ENCODE results near the gene PCDH9.

PCDH9 gene

DNA sequence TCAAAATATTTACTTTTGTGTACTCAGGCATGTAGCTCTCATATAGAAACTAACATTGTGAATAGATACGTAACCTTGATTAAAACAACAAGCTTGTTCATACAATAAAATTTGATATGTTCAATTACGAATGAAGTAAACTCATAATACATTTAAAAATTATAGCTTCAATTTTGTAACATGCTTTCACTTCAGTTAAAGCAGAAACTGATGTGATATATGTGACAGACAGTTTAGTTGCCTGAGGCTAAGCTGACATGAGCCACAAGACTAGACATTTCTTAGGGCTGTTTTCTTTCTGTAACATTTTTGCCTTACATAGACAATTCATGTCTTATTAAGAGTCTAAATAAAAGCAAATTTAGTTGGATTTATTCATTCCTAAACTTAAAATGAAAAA lies 526.0 kb downstream of the PCDH9 start:
- no peak for DNase-seq

GRCh38 chr13:66703597-66703996 lies 526.5 kb downstream of the PCDH9 start:
- no peak for DNase-seq

DNA sequence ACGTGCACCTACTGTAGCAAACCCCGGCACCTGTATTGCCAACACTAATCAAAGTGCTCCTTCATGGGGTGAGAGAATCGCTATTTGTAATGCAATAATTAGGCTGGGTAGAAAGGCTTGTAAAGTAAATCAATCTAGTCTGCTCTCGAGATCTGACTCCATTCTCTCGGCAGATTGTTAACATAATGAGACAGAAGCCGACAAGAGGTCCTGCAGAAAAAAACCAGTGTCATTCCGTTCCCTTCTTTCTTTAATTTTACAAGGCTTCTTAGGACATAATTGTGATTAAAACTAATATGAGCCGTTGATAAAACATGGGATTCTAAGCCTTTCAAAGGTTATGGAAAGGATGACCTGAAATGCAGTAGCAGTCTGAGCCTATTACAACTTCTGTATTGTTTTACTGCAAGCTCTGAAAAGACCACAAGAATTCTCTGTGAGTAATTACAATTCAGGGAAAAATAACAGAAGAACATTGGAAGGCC lies 530.0 kb downstream of the PCDH9 start:
- no peak for DNase-seq

DNA sequence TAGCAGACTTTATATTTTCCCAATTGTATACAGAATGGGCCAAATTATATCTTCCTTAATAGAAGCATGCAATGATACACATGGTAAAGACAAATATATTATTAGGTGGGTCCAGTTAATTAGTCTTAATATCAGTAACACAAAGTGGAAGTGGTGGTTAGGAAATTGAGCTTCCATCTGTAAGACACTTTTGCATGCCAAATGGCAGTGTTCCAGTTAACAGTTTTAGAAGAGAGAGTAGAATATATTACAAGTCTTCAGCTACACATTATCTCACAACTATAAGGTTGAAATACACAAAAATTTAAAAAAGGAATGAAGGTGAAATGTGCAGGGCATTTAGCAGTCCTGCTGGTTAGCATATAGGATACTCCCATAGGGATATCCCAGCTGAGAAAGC lies 536.5 kb downstream of the PCDH9 start:
- DNase-seq, result no peak

GRCh38 chr13:66691149-66691548 lies 539.0 kb downstream of the PCDH9 start:
- DNase-seq, result no peak

GRCh38 chr13:66689628-66690027 lies 540.5 kb downstream of the PCDH9 start:
- peak; percentile 15 to 57 for DNase-seq

- peak in 1 of 2 experiments; percentile 44 for DNase-seq
Measured at GRCh38 chr13:66689037-66689619, 541.0 kb downstream of the PCDH9 start.

GRCh38 chr13:66681403-66681802 lies 548.7 kb downstream of the PCDH9 start:
- DNase-seq, result no peak

DNA sequence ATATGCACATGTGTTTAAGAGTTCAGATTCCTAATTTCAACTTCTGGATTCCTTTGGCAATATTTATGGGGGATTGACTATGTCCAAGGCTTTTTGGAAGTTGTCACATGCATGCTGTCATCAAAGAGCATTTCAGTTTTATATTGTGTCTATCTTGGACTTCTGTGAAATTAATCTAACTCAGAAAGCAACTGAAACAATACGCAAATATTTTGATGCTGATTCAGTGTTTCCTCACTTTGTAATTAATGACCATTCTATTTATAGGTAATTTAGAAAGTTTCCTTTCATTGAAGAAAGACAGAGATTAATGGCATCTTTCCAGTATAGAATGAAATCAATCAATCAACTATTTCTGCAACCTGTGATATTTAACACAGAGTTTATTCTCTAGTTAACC lies 550.1 kb downstream of the PCDH9 start:
- no peak for DNase-seq

DNA sequence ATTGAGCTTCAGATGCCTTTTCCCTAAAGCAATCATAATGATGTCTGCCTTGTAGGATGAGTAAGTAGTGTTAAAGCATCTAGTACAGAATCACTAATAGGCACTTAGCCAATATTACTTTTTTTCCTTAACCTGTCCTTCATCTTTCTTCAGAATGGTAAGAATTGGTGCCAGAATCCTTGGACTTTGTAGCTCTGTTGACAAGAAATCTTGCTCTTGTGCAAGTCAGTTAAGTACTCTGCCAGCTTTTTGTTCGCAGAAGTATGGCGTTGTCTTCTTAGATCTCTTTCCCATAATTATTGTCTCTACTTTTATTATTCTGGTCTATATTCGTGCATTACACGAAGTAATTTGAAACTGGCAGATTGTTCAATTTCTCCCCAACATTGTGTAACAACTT lies 554.5 kb downstream of the PCDH9 start:
- DNase-seq, result no peak

DNA sequence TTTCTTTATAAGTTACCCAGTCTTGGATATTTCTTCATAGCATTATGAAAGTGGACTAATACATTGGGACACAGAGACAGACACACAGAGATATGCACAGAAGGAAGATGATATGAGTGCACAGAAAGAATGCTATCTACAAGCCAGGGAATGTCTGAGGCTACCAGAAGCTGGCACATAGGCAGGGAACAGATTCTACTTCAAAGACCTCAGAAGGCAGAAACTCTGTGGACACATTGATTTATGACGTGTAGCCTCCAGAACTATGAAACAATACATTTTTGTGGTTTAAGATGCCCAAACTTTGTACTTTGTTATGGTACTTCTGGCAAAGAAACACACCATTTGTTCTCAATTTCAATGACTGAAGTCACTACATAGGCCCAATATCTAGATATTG lies 556.7 kb downstream of the PCDH9 start:
- DNase-seq, result no peak

GRCh38 chr13:66665991-66666390 lies 564.1 kb downstream of the PCDH9 start:
- DNase-seq, result peak; percentile 30 to 86

DNA sequence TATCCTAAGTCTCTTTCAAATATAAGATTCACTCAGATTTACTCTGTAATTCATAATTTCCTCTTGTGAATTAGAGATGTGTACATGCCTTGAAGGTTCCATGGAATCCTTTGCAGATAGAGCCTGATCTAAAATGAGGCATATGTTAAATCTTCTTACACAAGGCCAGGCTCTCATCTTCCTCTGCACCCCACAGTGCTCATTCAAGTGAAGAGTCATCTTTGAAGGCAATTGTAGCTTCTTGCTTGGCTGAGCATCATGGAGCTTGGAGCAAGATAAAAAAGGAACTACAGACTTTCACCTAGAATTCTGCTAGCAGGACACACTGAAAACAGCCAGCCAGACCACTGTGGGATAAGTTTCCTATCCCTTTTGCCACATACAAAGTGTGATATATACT lies 566.4 kb downstream of the PCDH9 start:
- DNase-seq, result no peak

GRCh38 chr13:66663206-66663605 lies 566.9 kb downstream of the PCDH9 start:
- DNase-seq, result no peak

GRCh38 chr13:66661336-66661735 lies 568.8 kb downstream of the PCDH9 start:
- DNase-seq, result no peak

DNA sequence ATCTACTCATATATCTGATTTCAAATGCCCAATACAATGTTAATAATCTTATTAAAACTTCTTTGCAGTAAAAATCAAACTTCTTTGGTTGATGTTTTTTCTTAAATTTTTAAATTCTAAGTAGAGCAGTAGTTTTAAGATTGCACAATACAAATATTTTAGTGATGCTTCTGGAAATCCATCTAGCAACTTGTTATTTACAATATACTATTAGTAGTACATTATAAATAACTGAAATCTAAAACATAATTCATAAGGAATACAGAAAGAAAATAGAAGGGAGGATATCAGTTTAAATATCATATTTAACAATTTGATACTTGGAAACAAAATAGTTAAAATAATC lies 569.7 kb downstream of the PCDH9 start:
- DNase-seq, result no peak

DNA sequence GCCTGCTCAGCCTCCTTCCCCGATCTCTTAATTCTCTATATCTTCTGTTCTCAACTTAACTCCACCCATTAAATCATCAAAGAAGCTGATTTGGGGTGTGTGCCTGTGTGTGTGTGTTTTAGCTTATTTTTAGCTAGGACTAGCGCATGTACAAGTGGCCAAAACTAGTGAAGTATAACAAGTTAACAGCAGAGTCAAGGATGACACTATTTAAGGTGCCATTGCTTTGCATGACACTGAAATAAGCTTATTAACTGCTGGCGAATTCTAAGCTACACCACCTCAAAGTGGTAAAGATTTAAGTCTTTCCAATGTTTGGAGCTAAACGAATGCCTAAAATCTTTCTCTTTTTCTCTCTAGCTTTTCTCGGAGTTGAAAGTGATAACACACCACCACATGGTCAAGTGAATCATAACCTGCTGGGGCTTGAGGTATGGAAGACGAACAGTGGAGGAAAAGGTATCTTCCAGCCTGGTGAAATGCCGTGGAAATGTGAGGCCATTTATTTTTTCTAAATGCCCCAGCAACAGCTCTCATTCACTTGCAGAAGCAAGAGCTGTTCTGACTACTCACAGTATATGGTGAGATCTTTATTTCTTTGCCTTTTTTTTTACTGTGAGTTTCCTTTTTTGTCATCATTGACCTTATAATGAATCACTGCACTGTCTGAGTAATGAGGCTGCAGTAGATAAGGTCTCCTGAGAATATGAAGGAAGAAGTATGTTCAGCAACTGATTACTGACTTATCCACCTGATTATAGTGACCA lies 570.3 kb downstream of the PCDH9 start:
- DNase-seq, result no peak

GRCh38 chr13:66659286-66659685 lies 570.9 kb downstream of the PCDH9 start:
- DNase-seq, result no peak

DNA sequence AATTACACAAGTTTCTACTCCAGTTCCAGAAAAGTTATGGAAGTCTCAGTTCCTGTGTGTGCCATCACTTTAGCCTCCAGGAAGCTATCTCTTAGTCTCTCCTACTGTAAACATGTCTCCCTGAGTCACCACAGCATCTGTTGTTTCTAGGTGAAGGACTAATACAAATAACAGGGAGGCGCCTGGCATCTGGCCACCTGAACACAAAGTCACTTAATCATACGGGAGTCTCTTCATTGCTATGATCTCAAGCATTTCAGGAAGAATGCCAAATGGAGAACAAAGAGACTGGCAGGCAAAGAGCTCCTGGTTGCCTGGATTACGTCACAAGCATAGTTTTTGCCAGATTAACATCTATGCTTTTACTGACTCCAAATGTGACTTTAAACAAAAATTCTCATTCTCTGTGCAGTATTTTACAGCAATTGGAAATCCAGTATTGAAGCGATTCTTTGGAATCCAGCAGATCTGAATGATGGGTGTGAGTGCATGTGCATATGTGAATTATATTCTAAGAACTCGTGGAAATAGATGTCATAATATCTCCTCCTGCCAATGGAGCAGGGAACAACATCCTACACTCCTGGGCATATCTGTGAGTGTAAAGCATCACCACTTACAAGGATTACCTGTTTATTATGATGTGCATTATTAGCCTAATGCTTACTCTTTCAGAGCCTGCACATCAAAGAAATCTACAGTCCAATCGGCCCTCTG lies 572.8 kb downstream of the PCDH9 start:
- peak; percentile 91 to 94 for DNase-seq

DNA sequence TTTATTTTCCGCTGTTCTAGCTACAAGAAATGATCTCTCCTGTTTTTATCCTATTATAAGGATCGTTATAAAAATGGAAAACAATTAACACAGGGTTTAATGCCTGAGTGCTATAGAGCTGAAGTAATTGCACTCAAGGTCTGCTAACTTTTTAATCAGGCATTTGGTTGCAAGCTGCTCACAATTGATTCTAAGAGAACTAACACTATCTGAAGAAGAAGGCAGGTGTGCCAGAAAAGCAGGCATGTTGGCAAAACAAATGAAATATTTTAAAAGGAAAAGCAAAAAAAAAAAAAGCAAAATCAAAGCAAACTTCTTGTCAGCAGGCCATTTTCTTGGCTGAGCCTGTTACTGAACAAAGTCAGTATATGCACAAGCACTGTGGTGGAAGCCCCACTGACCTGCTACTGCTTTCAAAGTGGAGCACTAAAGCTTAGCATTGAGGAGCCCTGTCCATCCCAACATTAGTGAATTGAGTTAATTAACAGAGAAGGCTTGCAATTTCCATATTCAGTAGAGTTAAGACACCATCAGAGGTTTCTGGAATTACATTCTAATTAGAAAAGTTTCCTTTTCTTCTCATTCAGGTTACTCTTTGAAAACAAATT lies 574.2 kb downstream of the PCDH9 start:
- peak in 1 of 2 experiments; percentile 21 for DNase-seq

DNA sequence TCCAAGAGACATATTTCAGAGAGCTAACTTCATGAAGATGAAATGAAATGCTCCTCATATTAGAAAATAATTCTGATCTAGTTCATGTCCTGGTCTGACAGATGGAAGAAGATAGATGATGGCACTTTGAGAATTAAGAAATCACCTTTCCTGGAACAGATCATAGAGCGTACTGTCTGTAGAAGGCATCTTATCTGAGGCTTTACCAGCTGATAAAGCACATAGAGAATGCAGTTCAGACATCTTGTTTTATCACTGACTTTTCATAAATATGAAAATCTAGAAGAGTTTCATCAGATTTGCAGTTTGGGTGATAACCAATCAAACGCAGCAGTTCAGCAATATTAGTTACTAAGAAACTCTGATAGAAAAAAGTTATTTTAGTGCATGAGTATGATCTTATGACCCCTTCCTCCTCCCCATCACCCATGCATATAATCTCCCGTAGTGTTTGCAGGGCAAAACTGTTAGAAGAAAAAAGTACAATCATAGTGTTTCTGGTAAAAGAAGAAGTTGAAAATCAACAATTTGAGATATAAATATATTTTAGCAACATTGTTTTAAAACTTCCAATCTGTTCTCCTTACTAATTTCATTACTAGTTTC lies 585.2 kb downstream of the PCDH9 start:
- DNase-seq, result no peak

DNA sequence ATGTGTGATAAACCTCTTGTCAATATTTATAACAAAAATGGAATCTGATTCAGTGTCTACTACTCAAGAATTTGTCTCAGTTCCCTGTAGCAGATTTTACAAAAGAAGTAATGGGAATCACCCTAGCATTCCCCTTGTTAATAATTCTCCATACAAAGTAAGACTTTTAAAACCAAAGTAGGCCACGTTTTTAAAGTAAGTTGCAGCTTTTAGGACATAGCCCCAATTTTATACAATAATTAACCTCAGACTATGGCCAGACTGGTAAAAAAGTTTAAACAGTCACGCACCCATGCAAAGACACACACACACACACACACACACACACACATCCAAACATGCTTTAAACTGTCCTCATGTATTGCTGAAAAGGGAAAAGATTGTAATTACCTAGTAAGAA lies 589.9 kb downstream of the PCDH9 start:
- no peak for DNase-seq

DNA sequence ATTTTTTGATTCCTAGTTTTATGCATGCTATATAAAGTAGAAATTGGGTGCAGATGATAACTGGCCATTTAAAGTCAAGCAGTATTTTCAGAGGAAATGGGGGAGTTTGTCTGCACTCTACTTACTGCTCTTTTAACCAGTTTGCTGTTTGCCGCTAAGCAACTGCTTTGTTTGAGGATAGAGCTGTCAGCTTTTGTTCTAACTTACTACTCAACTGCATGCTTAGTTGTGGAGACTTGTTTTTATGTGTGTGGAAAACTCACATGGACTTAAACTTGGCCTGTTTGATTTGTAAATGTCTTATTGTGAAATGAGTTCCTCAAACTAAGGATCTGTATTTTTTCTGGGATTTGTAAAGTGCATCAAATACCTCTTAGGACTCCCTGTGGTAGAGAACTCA lies 591.1 kb downstream of the PCDH9 start:
- DNase-seq, result no peak
